Measurements from ENCODE around the gene OBP2A.

OBP2A gene

GRCh38 chr9:135580664-135581380 is 34.9 kb downstream of the OBP2A start:
- no peak for DNase-seq

GRCh38 chr9:135581636-135582426 is 35.9 kb downstream of the OBP2A start:
- no peak for DNase-seq

- DNase-seq: no peak
Observed at GRCh38 chr9:135582541-135582940, 36.6 kb downstream of the OBP2A start.

- DNase-seq: no peak
Observed at GRCh38 chr9:135582966-135583687, 37.2 kb downstream of the OBP2A start.

- DNase-seq: no peak
Observed at GRCh38 chr9:135583688-135584011, 37.7 kb downstream of the OBP2A start.

- no peak for DNase-seq
Observed at GRCh38 chr9:135584371-135584770, 38.4 kb downstream of the OBP2A start.

- DNase-seq: no peak
Observed at GRCh38 chr9:135584934-135585333, 39.0 kb downstream of the OBP2A start.

- DNase-seq: no peak
Observed at GRCh38 chr9:135586601-135587109, 40.7 kb downstream of the OBP2A start.

GRCh38 chr9:135587658-135588057 is 41.7 kb downstream of the OBP2A start:
- no peak for DNase-seq

- DNase-seq: no peak
Observed at GRCh38 chr9:135588371-135588770, 42.4 kb downstream of the OBP2A start.

GRCh38 chr9:135588886-135589595 is 43.1 kb downstream of the OBP2A start:
- DNase-seq: no peak

GRCh38 chr9:135589596-135590485 is 43.9 kb downstream of the OBP2A start:
- no peak for DNase-seq

GRCh38 chr9:135590486-135591079 is 44.7 kb downstream of the OBP2A start:
- DNase-seq: no peak

- DNase-seq: no peak
Observed at GRCh38 chr9:135591506-135592330, 45.8 kb downstream of the OBP2A start.

GRCh38 chr9:135592331-135592590 is 46.3 kb downstream of the OBP2A start:
- no peak for DNase-seq

GRCh38 chr9:135592625-135593024 is 46.7 kb downstream of the OBP2A start:
- no peak for DNase-seq

- no peak for DNase-seq
Observed at GRCh38 chr9:135596211-135596610, 50.3 kb downstream of the OBP2A start.
